Measurements from ENCODE around the gene BDKRB2. TPM values are rescaled to one million over a fixed set of nuclear protein-coding genes. Genes with fewer than 3 reads are reported as not detected.

Gene BDKRB2
- total and polyA plus RNA-seq, 2 experiments from 2014 or later: 12.4 to 14.4 TPM

GRCh38 chr14:96269359-96269710 is 64.7 kb downstream of the BDKRB2 start:
- H3K4me2 ChIP-seq (ENCODE audit: unreplicated experiment): peak overlapping the region; percentile 38
- H3K9ac ChIP-seq: peak overlapping the region; percentile 49

GRCh38 chr14:96270565-96271420 is 66.2 kb downstream of the BDKRB2 start:
- Histone ChIP-seq H3K9ac (no peak overlapping the region), H3K79me2 (ENCODE audit: insufficient read depth) (no peaks in the 10 kb centered on the region)
- WGBS, 2 experiments (ENCODE audit: low coverage in 1 of 2, low lambda C conversion rate in 2 of 2, missing lambda C conversion rate in 2 of 2): 91 to 94% methylated on average over 8 of the region's 8 CpGs

More at GRCh38 chr14:96269359-96269710, 64.7 kb downstream of the BDKRB2 start:
- H3K4me1 ChIP-seq (ENCODE audit: insufficient read depth): peaks cover 44% of the 10 kb centered on the region
- no peaks in the 10 kb centered on the region for H3K79me2 ChIP-seq (ENCODE audit: insufficient read depth)
- DNase-seq: no peak
- WGBS, 2 experiments (ENCODE audit: low coverage in 1 of 2, low lambda C conversion rate in 2 of 2, missing lambda C conversion rate in 2 of 2): 29 to 35% methylated on average over 10 of the region's 10 CpGs
- peaks cover 40% of the 10 kb centered on the region for H3F3A ChIP-seq (ENCODE audit: insufficient read depth)
- in situ Hi-C loops (cut with MboI): no loop called here
- H2AFZ ChIP-seq: no peak overlapping the region
- peak overlapping the region; percentile 78 for H3K27ac ChIP-seq
- no peak for TF ChIP-seq EZH2 (IDR thresholded peaks at IDR 0.05; ENCODE audit: insufficient read depth, poor library complexity, severe bottlenecking)
- no peak for TF ChIP-seq EZH2phosphoT487 (IDR thresholded peaks at IDR 0.05; ENCODE audit: insufficient read depth, low read depth)
- H3K4me3 ChIP-seq: no peak overlapping the region
- no peaks in the 10 kb centered on the region for H3K9me3 ChIP-seq (ENCODE audit: low read depth)
- no peaks in the 10 kb centered on the region for H3K9me2 ChIP-seq (ENCODE audit: insufficient read depth)
- no peaks in the 10 kb centered on the region for H3K27me3 ChIP-seq (replicated peaks; ENCODE audit: insufficient read depth)
- 0 out of 2 replicates have a peak, but pooled peaks cover 3% of the 10 kb centered on the region for H3K36me3 ChIP-seq (ENCODE audit: low read depth)
- H4K20me1 ChIP-seq (ENCODE audit: insufficient read depth): no peaks in the 10 kb centered on the region

GRCh38 chr14:96271421-96271762 is 66.8 kb downstream of the BDKRB2 start:
- Histone ChIP-seq H3K4me1 (ENCODE audit: insufficient read depth) (peaks cover 55% of the 10 kb centered on the region), H3K9me3 (ENCODE audit: low read depth) (no peaks in the 10 kb centered on the region), H3K36me3 (ENCODE audit: low read depth) (0 out of 2 replicates have a peak, but pooled peaks cover 3% of the 10 kb centered on the region), H3K27me3 (replicated peaks; ENCODE audit: insufficient read depth) (no peaks in the 10 kb centered on the region), H3K4me2 (ENCODE audit: unreplicated experiment) (no peak overlapping the region), H3F3A (ENCODE audit: insufficient read depth) (peaks cover 48% of the 10 kb centered on the region), H3K27ac (no peak overlapping the region), H3K9ac (no peak overlapping the region), H3K4me3 (no peak overlapping the region), H3K79me2 (ENCODE audit: insufficient read depth) (no peaks in the 10 kb centered on the region), H2AFZ (no peak overlapping the region), H4K20me1 (ENCODE audit: insufficient read depth) (no peaks in the 10 kb centered on the region), H3K9me2 (ENCODE audit: insufficient read depth) (no peaks in the 10 kb centered on the region)
- DNase-seq: no peak
- no peak for TF ChIP-seq EZH2 (IDR thresholded peaks at IDR 0.05; ENCODE audit: insufficient read depth, poor library complexity, severe bottlenecking)
- no peak for TF ChIP-seq EZH2phosphoT487 (IDR thresholded peaks at IDR 0.05; ENCODE audit: insufficient read depth, low read depth)
- in situ Hi-C loops (cut with MboI): loop anchor here (5.0 to 10.0 kb wide), 2 partner anchors 169 to 277 kb away; no protein-coding TSS in a partner anchor
- 100% methylated on average over 1 of the region's 1 CpG for WGBS, 2 experiments (ENCODE audit: low coverage in 1 of 2, low lambda C conversion rate in 2 of 2, missing lambda C conversion rate in 2 of 2)

More at GRCh38 chr14:96270565-96271420, 66.2 kb downstream of the BDKRB2 start:
- Histone ChIP-seq H3K4me1 (ENCODE audit: insufficient read depth) (peaks cover 55% of the 10 kb centered on the region), H3K9me3 (ENCODE audit: low read depth) (no peaks in the 10 kb centered on the region), H3K9me2 (ENCODE audit: insufficient read depth) (no peaks in the 10 kb centered on the region), H3K27ac (no peak overlapping the region), H3K4me2 (ENCODE audit: unreplicated experiment) (no peak overlapping the region), H3K36me3 (ENCODE audit: low read depth) (0 out of 2 replicates have a peak, but pooled peaks cover 3% of the 10 kb centered on the region), H4K20me1 (ENCODE audit: insufficient read depth) (no peaks in the 10 kb centered on the region), H3K27me3 (replicated peaks; ENCODE audit: insufficient read depth) (no peaks in the 10 kb centered on the region), H2AFZ (no peak overlapping the region), H3K4me3 (no peak overlapping the region), H3F3A (ENCODE audit: insufficient read depth) (peaks cover 48% of the 10 kb centered on the region)
- in situ Hi-C loops (cut with MboI): loop anchor here (5.0 to 10.0 kb wide), 2 partner anchors 168 to 276 kb away; no protein-coding TSS in a partner anchor
- TF ChIP-seq EZH2 (IDR thresholded peaks at IDR 0.05; ENCODE audit: insufficient read depth, poor library complexity, severe bottlenecking) (no peak), EZH2phosphoT487 (IDR thresholded peaks at IDR 0.05; ENCODE audit: insufficient read depth, low read depth) (no peak)
- DNase-seq: no peak

- H3K27ac ChIP-seq: no peak overlapping the region
- TF ChIP-seq EZH2 (IDR thresholded peaks at IDR 0.05; ENCODE audit: insufficient read depth, poor library complexity, severe bottlenecking): no peak
- TF ChIP-seq EZH2phosphoT487 (IDR thresholded peaks at IDR 0.05; ENCODE audit: insufficient read depth, low read depth): no peak
Observed at GRCh38 chr14:96272777-96273473, 68.3 kb downstream of the BDKRB2 start.

More at GRCh38 chr14:96272777-96273473, 68.3 kb downstream of the BDKRB2 start:
- 0 out of 2 replicates have a peak, but pooled peaks cover 3% of the 10 kb centered on the region for H3K36me3 ChIP-seq (ENCODE audit: low read depth)
- no peaks in the 10 kb centered on the region for H4K20me1 ChIP-seq (ENCODE audit: insufficient read depth)
- no peak overlapping the region for H3K4me2 ChIP-seq (ENCODE audit: unreplicated experiment)
- no peaks in the 10 kb centered on the region for H3K27me3 ChIP-seq (replicated peaks; ENCODE audit: insufficient read depth)
- peaks cover 35% of the 10 kb centered on the region for H3F3A ChIP-seq (ENCODE audit: insufficient read depth)
- no peak overlapping the region for H3K9ac ChIP-seq
- H2AFZ ChIP-seq: no peak overlapping the region
- H3K79me2 ChIP-seq (ENCODE audit: insufficient read depth): no peaks in the 10 kb centered on the region
- WGBS, 2 experiments (ENCODE audit: low coverage in 1 of 2, low lambda C conversion rate in 2 of 2, missing lambda C conversion rate in 2 of 2): 42 to 52% methylated on average over 3 of the region's 3 CpGs
- in situ Hi-C loops (cut with MboI): loop anchor here (5.0 to 10.0 kb wide), 2 partner anchors 171 to 278 kb away; no protein-coding TSS in a partner anchor
- H3K9me2 ChIP-seq (ENCODE audit: insufficient read depth): no peaks in the 10 kb centered on the region
- peaks cover 44% of the 10 kb centered on the region for H3K4me1 ChIP-seq (ENCODE audit: insufficient read depth)
- DNase-seq: peak; percentile 45
- H3K9me3 ChIP-seq (ENCODE audit: low read depth): no peaks in the 10 kb centered on the region
- H3K4me3 ChIP-seq: no peak overlapping the region

Measured in GM23248 (cell line).